B cell (primary cell): Measurements from ENCODE around the gene GTPBP4.

Experiments
- CTCF ChIP-seq: fragments of 200-600 bp; IDR thresholded peaks from one replicate; pipeline ENCODE4 v1.8.0; 2022; ENCODE audit warnings: antibody characterized with exemption, mild to moderate bottlenecking
- EZH2 ChIP-seq: IDR thresholded peaks from 2 replicates; pipeline ENCODE4 v1.6.1; 2012; ENCODE audit warnings: borderline replicate concordance, low read depth, mild to moderate bottlenecking, moderate library complexity, low read length; ENCODE audit not compliant: insufficient read depth, poor library complexity, severe bottlenecking

- no peak for TF ChIP-seq CTCF
- no peak for TF ChIP-seq EZH2
These were observed 11.9 kb upstream of the GTPBP4 start for GRCh38 chr10:976316-976715.
